Endothelial cell (in vitro differentiated cells): Measurements from ENCODE around the gene PELO. TPM values are rescaled to one million over a fixed set of nuclear protein-coding genes. Genes with fewer than 3 reads are reported as not detected.

Experiments used
- DNase-seq: peaks from one replicate; pipeline ENCODE4 v3.0.0; 2021; ENCODE audit warnings: low spot score
- H3K27ac Mint-ChIP-seq: one replicate; pipeline ENCODE4 v1.8.0; 2021; ENCODE audit warnings: mixed read lengths, inconsistent platforms; ENCODE audit not compliant: unreplicated experiment
- H3K27me3 Mint-ChIP-seq: one replicate; pipeline ENCODE4 v1.8.0; 2021; ENCODE audit warnings: mild to moderate bottlenecking, moderate library complexity, mixed read lengths, inconsistent platforms; ENCODE audit not compliant: unreplicated experiment
- H3K36me3 Mint-ChIP-seq: one replicate; pipeline ENCODE4 v1.8.0; 2021; ENCODE audit warnings: mild to moderate bottlenecking, low read depth, mixed read lengths, inconsistent platforms; ENCODE audit not compliant: unreplicated experiment
- H3K4me1 Mint-ChIP-seq: one replicate; pipeline ENCODE4 v1.8.0; 2021; ENCODE audit warnings: mild to moderate bottlenecking, mixed read lengths, inconsistent platforms; ENCODE audit not compliant: unreplicated experiment
- H3K4me3 Mint-ChIP-seq: one replicate; pipeline ENCODE4 v1.8.0; 2021; ENCODE audit warnings: mild to moderate bottlenecking, mixed read lengths, inconsistent platforms; ENCODE audit not compliant: unreplicated experiment
- H3K9me3 Mint-ChIP-seq: one replicate; pipeline ENCODE4 v1.8.0; 2021; ENCODE audit warnings: mixed read lengths, inconsistent platforms; ENCODE audit not compliant: unreplicated experiment
- total RNA-seq: library from RNA; stranded (reverse); fragmentation: NEBNext Ultra II Directional; extraction: Animal tissue kit (Norgen Biotek cat#: 25700); gene quantifications from one replicate; pipeline ENCODE4 v1.2.1, GENCODE V29; 2021; ENCODE audit not compliant: unreplicated experiment
- TF ChIP-seq, protein P1 (sequence below): fragments of 200-600 bp; sonication (generic); IDR thresholded peaks from one replicate; pipeline ENCODE4 v1.5.0; 2021; ENCODE audit warnings: antibody characterized with exemption; ENCODE audit not compliant: unreplicated experiment

Gene PELO
- total RNA-seq, 1 donor from 2014 or later: 31.0 TPM

DNA sequence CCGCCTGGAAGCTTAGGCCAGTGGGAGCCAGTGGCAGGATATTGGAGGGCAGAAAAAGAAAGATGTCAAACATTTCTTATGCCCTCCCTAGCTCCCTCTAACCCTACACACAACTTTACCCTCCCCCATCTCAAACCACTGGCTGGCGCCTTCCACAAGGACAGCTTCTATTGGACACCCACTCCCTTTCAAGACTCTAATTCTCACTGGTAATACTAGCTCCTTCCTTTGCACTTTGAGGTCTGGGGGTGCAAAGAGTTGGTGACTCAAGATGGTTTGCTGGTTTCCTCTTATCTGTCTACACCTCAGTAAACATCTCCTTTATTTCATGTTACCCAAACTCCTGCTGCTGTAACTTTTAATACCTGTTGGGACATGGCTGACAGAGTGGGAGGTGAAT, 11.6 kb upstream of the PELO start:
- Mint-ChIP-seq H3K27ac (no peak overlapping the region), H3K9me3 (no peaks in the 10 kb centered on the region), H3K4me3 (no peak overlapping the region), H3K27me3 (no peaks in the 10 kb centered on the region), H3K36me3 (no peaks in the 10 kb centered on the region), H3K4me1 (peaks cover 28% of the 10 kb centered on the region)
- TF ChIP-seq, protein P1, sequence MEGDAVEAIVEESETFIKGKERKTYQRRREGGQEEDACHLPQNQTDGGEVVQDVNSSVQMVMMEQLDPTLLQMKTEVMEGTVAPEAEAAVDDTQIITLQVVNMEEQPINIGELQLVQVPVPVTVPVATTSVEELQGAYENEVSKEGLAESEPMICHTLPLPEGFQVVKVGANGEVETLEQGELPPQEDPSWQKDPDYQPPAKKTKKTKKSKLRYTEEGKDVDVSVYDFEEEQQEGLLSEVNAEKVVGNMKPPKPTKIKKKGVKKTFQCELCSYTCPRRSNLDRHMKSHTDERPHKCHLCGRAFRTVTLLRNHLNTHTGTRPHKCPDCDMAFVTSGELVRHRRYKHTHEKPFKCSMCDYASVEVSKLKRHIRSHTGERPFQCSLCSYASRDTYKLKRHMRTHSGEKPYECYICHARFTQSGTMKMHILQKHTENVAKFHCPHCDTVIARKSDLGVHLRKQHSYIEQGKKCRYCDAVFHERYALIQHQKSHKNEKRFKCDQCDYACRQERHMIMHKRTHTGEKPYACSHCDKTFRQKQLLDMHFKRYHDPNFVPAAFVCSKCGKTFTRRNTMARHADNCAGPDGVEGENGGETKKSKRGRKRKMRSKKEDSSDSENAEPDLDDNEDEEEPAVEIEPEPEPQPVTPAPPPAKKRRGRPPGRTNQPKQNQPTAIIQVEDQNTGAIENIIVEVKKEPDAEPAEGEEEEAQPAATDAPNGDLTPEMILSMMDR: no peak
- DNase-seq: no peak

DNA sequence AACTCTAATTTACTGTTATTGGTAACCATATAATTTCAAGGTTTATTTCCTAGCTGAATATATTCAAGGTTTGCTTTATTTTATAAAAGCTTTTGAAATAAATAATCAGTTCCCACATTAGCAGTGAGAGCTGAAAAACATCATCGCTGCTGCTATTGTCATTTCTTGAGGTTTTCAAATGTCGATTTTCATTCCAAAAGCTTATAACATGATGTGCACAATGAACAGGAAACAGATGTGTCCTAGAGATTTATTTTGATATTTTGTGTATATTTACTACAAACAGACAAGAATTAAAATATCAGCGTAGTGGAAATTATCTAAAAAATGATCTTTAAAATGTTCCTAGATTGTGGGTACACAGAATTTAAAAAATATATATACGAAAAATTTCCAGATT, 10.5 kb upstream of the PELO start:
- H3K27ac Mint-ChIP-seq: no peak overlapping the region
- peaks cover 28% of the 10 kb centered on the region for H3K4me1 Mint-ChIP-seq
- DNase-seq: no peak

DNA sequence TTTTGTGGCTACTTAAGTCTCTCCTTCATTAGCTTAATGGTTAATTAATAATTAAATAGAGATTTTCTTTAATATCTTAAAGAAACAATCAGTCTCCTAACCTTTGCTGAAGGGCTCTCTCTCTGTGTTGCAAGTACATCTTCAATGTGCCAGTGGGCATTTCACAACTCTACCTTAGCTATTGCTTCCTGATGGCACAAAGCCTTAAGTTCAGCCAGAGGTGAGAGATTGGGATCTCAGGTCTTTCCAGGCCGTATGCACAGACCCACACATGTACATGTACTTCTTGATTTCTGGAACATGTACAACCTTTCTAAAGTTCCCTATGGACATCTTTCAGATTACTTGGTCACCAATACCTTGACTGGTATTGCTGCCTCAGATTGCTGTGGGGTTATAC, 8.9 kb upstream of the PELO start:
- TF ChIP-seq, protein P1: no peak
- no peaks in the 10 kb centered on the region for H3K36me3 Mint-ChIP-seq
- H3K27me3 Mint-ChIP-seq: no peaks in the 10 kb centered on the region

More for the DNA sequence above, 10.5 kb upstream of the PELO start:
- no peaks in the 10 kb centered on the region for H3K27me3 Mint-ChIP-seq
- H3K4me3 Mint-ChIP-seq: no peak overlapping the region
- TF ChIP-seq, protein P1: no peak
- H3K36me3 Mint-ChIP-seq: no peaks in the 10 kb centered on the region
- no peaks in the 10 kb centered on the region for H3K9me3 Mint-ChIP-seq

DNA sequence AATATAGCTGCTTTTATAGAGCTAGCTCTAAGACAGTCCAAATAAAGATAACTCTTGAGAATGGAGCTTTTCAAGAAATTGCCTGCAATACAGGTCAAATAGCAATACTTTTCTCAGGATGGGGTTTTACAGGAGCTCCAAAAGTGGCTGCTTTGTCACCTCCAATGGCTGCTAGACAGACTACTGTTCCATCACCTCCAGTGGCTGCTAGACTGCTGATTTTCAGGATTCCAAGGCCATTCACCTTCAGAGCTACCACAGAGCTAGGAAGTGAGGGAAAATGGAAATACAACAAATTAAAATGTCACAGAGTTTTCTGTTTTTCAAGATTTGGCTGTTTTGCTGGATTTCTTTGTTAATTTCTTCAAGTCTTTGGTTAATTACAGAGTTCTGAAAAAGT, 8.5 kb upstream of the PELO start:
- DNase-seq: no peak
- no peak overlapping the region for H3K4me3 Mint-ChIP-seq
- H3K36me3 Mint-ChIP-seq: no peaks in the 10 kb centered on the region
- no peak overlapping the region for H3K27ac Mint-ChIP-seq
- H3K4me1 Mint-ChIP-seq: peaks cover 15% of the 10 kb centered on the region
- TF ChIP-seq, protein P1: no peak
- H3K27me3 Mint-ChIP-seq: no peaks in the 10 kb centered on the region
- H3K9me3 Mint-ChIP-seq: no peaks in the 10 kb centered on the region

More for the DNA sequence above, 8.9 kb upstream of the PELO start:
- H3K4me1 Mint-ChIP-seq: peaks cover 20% of the 10 kb centered on the region
- DNase-seq: no peak
- no peak overlapping the region for H3K4me3 Mint-ChIP-seq
- no peak overlapping the region for H3K27ac Mint-ChIP-seq
- no peaks in the 10 kb centered on the region for H3K9me3 Mint-ChIP-seq

DNA sequence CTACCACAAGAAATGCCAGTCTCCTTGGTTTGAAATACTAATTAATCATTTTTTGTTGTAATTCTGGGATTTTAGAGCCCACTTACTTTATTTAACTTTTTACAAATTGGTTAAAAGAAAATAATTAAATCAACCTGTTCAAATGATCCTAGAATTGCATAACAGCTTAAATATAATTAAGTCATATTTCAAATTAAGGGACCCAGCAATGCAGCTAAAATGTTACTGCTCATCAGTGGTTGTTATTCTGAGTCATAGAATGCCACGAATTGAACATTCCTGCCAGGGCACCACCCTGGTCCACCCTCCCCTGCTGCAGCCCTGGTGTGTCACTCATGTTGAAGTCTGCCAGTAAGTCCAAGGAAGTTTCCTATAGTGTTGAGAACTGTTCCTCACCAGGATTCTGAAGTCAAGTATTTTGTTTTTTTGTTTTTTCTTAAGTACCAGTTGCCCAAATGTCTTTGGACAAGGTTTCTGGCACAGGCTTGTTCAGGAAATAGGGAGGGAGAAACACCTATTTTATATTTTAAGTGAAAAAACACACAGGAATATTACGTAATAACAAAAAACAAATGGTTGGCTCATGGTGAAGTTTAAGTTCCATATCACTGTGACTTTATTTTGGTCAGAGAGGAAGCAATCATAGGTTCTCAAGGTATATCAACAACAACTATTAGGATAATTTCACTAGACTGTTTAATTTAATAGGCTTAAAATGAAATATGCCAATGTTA, 4.3 kb upstream of the PELO start:
- DNase-seq: no peak
- Mint-ChIP-seq H3K4me1 (peaks cover 10% of the 10 kb centered on the region), H3K4me3 (no peak overlapping the region), H3K9me3 (no peaks in the 10 kb centered on the region), H3K27ac (no peak overlapping the region), H3K36me3 (no peaks in the 10 kb centered on the region), H3K27me3 (no peaks in the 10 kb centered on the region)
- TF ChIP-seq, protein P1: no peak
